NCI-H2029 (cell line): ENCODE results near the gene CDH12.
A peak's percentile ranks its signal among the peaks of the same experiment; 100 is the strongest.
"Not testable (repeated sequence)": the region's sequence is repeated elsewhere in the genome, so short reads cannot be mapped to it uniquely, and the experiment has no call there.

Source experiments
- DNase-seq: peaks from one replicate; lab custom pipeline; 2025; lab: John Stamatoyannopoulos, UW

CDH12 gene

DNA sequence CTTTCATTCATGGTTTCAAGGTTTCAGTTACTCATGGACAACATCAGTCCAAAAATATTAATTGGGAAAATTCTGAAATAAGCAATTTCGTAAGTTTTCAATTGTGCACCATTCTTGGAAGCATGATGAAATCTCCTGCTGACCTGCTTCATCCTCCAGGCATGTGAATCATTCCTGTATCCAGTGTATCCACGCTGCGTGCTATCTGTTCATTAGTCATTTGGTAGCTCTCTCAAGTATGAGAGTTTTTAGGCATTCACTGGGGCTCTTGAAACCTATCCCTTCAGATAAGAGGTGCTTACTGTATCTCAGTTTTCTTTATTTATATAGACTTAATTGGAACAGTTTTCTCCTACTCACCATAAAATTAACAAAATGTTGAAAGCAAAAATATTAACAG lies 293.0 kb downstream of the CDH12 start:
- no peak for DNase-seq

DNA sequence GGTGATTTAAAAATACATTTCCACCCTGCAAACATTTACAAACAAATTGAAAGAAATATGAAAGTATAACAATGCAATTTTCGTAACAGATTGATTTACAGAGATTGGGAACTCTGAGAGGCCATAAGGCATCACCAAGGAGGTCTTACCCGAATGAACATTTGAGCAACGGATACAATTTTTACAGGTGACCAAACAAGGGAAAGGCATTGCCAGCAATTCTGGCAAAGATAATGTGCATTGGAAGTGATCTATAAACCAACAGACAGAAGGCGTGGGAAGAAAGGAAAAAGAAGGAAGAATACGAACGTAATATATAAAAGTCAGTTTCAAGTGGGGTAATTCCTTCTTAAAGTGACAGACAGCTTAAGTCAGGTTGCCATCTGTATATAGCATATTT lies 295.9 kb downstream of the CDH12 start:
- no peak for DNase-seq

DNA sequence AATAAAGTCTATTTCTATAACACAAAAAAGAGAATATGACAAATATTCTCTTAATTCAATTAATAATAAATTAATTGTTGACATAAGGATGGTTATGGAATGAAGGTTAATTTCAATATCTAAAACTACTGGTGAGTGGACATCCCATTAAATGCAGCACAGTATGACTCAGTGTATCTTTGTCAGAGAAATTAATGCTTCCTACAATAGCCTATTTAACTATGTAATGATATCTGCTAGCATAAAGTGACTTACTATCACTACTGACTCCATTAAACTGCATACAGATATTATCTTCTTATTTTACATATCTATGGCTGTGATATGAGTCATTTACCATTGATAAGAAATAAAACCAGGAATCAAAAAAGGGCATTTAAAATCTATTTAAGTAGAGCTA lies 298.7 kb downstream of the CDH12 start:
- DNase-seq = no peak

DNA sequence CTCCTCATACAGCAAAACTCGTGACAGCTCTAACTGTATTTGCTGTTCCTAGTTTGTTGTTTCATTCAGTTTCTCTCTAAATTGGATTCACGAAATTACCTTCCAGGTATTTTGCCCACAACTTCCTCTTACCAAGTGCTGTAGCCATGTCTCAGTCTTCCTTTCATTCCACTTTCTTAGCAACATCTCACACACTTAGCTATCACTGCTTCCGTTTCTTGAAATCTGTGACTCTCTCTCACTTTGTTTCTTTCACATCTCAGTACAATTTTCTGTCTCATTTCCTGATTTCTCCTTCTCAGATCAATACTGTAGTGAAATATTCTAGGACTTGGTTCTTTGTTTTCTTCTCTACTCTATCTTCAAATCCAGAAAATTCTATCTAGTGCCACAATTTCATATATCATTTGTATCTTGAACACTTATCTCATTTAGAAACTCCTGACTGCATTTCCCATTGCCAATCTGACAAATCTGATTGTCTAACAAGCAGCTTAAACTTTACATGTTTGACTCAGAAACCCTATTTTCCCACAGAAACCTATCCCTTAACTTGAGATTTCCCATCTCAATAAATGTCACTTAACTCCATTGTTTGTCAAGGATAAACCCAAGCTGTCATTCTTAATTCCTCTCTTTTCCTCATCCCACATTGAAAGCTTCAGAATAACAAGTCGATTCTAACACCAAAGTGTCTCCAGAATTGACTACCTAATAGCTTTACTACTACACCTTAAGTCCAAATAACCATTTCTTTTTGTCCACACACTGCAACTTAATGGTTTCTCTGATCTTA lies 303.1 kb downstream of the CDH12 start:
- no peak for DNase-seq

DNA sequence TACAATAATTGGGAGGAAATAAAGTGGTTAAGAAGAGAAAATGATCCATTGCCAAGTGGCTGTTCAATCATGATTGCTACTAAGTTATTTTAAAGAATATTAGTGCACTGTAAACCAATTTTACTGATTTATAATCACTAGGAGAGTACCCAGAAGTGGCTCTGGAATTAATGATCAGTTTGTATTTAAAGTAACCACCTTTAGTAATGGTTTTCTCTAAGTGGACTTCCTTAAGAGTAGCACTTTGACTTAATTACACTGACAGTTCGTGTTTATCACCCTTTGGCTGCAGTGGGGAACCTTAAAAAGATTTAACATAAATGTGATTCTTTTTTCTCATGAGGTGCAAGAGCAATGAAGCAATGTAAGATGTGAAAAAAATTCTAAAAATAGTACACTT lies 310.8 kb downstream of the CDH12 start:
- no peak for DNase-seq

DNA sequence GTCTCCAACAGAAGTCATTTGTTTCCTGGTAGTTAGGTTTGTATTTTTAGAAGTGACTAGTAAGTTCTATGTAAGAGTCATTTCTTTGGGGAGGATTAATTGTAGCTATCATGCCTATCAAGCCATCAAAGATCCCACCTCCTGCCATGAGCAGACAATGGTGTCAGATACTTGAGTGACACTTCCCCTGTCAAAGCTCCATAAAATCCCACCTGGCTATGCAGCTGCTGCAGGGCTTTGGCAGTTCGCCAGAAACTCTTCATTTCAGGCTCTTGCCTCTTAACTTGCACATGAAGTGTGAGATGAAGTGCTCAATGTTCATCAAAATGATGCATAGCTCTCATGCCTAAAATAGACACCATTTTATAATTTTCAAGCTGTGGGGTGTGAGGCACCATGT lies 312.1 kb downstream of the CDH12 start:
- peak; percentile 53 for DNase-seq

DNA sequence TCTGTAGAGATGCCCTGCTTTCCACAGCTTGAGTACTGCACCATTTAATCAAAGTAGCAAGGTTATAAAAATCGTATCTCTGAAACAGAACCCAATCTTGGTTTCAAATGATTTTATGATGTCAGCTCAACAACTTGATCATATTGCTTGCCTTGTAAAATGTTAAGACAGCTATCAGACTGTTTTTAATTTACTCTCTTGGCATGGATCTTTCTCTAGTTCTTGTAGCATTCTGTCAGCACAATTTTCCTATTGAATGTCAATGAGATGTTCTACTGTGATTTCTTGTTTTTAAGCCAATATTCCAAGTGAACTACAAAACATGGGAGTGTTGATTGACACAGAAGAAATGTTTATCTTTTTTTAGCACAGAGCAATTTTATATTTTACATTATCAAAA lies 313.4 kb downstream of the CDH12 start:
- DNase-seq = no peak

DNA sequence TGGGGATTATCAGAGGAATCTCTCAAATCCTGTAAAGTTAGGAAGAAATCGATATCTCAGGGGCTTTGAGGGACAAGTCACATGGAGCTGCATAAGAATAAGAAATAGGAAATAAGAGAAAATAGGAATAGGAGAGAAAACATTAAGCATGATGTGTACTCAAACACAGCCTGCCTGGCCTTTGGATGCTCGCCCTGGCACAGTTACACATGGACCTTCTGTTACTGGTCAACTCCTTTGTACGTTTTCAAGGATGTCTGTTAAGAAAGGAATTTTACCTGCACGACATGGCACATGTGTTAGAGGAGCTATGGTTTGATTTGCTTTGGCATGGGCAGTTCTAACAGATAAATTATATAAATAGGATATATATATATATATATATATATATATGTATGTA lies 321.2 kb downstream of the CDH12 start:
- DNase-seq = no peak

DNA sequence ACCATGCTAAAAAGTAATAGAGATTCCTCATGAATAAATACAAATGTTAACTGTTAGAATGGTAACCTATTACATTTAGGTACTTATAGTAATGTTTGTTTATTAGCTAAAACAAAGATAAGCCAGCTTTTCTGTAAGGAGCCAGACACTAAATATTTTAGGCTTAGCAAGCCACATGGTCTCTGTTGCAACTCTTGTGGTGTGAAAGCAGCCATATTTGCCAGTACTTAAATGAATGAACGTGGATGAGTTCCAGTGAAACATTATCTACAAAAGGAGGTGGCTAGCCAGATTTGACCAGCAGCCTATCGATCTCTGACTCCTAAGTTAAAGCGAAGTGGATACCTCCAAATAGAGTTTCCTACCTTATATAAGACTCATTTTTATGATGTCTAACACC lies 331.6 kb downstream of the CDH12 start:
- no peak for DNase-seq

DNA sequence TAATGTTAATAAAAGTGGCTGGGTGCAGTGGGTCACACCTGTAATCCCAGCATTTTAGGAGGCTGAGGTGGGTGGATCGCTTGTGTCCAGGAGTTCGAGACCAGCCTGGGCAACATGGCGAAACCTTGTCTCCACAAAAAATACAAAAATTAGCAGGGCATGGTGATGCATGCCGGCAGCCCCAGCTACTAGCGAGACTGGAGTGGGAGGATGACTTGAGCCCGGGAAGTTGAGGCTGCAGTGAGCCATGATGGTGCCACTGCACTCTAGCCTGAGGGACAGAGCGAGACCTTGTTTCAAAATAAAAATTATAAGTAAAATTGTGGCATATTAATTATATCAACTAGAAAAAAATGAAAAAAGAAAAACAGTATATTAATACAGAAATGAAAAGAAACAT lies 336.6 kb downstream of the CDH12 start:
- DNase-seq = not testable (repeated sequence)

DNA sequence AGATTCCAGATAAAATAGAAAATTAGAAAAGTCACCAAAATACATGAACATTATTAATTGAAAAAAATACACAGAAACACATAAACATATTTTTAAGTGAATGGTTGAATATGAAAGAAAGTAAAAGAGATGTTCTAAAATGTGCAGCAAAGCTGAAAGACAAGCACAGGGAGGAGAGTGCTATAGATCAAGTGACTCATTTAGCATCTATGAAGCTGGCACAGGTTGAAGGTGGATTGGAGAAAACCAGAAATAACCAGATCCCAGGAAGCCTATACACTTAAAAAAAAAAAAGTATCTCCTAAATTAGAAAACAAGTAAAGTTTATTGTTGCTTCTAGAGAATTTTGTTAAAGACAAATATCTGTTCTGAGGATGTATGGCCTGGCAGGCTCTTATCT lies 338.9 kb downstream of the CDH12 start:
- no peak for DNase-seq

DNA sequence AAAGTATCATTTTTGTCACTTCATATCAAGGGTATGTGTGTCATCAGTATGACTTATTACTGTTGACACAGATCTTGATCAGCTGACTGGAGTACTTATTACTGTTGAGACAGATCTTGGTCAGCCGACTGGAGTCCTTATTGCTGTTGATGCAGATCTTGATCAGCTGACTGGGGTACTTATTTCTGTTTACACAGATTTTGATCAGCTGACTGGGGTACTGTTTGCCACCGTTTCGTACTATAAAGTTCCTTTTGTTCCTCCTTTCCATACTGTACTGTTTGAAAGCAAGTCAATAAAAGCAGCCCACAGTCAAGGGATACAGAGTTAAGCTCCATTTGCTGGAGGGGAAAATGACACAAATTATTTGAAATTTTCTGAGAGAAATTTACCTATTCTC lies 347.3 kb downstream of the CDH12 start:
- DNase-seq = no peak

DNA sequence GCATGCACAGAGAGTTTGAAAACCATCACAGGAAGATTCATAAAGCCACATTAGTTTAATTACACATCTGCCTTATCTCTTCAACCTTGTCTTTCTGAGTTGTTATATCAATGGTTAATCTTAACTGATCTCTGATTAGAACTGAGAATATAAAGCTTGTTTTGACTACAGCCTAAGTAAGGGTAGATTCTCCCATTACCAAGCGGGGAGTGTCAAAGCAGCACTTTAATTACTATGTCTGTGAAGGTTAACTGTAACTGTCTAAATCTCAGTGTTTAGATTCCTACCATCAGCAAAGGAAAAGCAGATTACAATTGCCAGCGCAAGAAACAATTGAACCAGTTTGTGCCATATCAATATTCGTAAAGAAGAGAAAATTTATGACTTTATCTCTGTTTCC lies 348.7 kb downstream of the CDH12 start:
- no peak for DNase-seq

DNA sequence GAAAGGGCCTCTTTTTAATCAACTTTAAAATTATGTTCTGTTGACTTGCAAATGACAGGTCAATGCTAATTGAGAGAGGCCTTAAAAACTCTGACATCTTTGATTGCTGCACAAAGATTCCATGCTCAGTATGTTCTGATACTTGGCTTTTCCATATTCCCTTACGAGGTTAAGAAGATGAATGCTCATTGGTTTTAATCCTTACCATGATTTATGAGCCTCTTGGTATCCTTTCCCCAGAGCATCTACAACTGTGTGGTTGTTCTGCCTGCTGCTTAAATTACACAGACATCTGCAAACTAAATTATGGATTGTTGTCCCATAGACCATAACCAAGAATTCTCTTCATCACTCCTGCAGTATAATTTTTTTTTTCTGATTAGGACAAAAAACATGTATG lies 352.6 kb downstream of the CDH12 start:
- DNase-seq = no peak

DNA sequence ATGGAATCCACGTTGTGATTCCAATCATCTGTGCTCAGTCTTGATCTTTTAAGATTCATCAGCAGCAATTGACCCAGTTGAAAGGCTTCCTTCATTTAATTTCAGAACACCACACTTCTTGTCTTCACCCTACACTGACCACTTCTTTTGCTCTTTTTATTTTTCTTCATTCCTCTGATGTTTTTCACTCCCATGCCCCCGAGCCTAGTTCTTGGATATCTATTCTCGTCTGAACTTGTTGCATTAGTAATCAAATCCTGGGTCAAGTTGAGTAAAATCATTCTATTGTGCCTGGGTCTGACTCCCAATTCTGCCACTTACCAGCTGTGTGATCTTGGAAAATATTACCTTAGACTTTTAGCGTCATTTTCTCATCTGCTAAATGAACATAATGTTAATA lies 356.5 kb downstream of the CDH12 start:
- no peak for DNase-seq

DNA sequence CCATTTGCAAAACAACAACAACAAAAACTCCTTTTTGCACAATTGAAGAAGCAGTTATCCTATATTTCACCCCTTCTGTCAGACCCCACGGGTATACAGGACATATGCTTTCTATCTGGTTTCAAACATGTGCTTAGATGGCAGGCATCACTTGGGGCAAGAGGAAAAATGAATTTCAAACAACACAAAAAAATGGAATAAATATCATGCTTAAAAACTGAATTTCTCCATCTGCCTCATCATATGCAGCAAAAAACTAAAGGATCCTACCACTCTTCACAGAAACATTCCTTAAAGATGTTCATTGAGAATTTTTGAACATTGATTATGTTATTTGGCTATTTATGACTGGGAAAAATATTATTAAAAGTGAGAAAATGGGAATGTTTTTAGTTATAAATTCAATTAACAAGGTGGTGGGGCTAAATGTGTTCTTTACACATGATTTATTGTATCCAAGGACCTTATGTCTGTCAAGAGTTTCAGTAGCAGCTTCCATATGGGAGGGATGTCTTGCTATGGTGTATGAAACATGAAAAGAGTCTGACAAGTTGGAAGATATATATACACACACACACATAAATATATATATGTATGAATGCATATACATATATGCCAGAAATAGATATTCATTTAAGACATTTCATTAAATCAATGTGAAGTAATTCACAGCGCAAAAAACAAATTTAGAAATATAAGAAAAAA lies 358.0 kb downstream of the CDH12 start:
- DNase-seq = no peak

DNA sequence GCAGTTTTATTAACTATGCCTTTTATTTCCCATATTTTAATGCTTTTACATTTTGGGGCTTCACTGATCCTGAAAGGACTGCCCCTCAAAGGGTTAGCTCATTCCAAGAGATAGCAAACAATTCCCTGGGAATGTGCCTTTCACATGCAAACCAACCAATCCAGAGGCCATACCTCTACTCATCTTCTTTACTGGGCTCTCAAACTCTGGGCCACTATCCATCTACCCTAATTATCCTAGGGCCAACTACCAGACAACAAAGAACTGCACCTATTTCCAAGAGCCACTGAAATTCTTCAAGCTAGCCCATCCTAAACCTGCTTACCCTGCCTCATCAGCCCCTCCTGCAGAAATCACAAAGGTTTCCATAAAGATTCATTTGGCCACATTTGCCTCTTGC lies 364.7 kb downstream of the CDH12 start:
- DNase-seq = no peak

DNA sequence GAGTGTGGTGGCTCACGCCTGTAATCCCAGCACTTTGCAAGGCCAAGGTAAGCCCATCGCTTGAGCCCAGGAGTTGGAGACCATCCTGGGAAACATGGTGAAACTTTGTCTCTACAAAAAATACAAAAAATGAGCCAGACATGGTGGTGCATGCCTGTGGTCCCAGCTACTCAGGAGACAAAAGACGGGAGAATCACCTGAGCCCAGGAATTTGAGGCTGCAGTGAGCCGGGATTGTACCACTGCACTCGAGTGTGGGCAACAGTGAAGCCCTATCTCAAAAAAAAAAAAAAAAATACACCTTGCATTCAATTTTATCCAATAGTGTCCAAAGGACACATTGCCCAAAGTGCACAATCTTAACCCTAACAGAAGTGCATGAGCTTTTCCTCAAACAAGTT lies 372.8 kb downstream of the CDH12 start:
- no peak for DNase-seq

DNA sequence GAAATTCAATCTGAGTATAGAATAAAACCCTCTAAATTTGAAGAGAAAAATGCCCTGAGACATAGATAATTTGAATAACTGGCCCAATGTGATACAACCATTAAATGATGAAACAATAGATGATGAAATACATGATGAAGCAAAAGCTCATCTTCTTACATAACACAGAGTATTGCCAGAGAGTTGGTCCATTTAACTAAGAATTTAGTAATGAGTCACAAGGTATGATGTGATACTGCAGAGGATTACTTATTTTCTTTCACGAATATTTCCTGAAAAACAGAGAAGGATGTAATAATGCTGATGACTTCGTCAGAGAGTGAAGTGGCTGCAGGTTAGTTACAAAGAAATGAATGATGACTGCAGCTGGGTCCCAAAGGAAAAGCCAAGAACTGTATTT lies 379.3 kb downstream of the CDH12 start:
- no peak for DNase-seq

DNA sequence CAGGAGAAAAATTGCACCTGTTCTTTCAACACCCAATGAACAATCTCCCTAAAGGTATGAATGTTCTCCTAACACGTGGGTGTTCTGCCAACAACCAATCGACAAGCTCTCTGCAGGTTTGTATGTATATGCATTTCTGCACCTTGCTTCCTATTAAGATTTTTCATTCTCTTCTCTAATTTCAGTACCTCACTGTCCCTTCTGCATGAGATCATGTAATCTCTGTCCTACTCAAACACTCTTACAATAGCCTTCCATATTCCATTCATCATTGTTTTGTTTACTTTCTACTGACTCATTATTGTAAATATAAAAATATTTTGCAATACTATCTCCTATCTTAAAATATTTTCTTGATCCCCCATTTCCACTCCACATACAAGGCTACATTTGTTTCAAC lies 382.0 kb downstream of the CDH12 start:
- DNase-seq = no peak

DNA sequence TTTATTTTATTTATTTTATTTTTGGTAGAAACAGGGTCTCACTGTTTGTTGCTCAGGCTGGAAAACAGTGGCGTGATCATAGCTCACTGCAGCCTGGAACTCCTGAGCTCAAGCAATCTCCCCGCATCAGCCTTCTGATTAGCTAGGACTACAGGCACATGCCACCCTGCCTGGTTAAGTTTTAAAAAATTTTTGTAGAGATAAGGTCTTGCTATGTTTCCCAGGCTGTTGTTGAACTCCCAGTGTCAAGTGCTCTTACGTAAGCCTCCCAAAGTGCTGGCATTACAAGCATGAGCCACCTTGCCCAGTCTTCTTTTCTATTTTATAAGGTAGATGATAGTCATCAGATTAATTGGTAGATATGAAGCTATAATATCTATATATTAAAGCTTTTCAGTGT lies 382.7 kb downstream of the CDH12 start:
- DNase-seq = no peak

DNA sequence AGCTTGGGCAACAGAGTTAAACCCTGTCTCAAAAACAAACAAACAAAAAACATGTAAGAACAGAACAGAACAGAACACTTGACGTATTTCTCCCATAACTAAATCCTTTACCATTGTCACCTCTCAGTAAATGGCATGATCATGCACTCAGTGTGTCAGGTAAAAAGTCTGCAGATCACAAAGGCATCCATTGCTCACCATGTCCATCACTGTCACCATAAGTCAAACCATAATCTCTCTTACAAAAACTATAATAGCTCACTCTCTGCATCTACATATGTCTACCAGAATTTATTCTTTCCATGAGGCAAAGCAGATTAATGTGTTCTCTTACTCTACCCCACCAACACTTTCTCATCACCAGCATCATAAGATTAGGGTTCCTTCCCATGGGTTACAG lies 387.5 kb downstream of the CDH12 start:
- no peak for DNase-seq

DNA sequence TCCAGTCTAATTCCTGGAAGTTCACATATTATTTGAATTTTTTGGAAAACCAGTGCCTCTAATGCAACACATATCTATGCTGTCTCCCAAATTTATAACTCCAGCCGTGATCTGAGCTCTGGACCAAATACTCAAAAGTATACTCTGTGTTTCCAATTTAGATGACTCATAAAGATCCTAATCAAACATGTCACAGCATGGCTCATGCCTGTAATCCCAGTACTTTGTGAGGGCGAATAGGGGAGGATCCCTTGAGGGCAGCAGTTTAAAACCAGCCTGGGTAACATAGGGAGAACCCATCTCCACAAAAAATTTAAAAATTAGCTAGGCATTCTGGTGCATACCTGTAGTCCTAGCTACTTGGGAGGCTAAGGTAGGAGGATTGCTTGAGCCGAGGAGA lies 388.0 kb downstream of the CDH12 start:
- DNase-seq = no peak

DNA sequence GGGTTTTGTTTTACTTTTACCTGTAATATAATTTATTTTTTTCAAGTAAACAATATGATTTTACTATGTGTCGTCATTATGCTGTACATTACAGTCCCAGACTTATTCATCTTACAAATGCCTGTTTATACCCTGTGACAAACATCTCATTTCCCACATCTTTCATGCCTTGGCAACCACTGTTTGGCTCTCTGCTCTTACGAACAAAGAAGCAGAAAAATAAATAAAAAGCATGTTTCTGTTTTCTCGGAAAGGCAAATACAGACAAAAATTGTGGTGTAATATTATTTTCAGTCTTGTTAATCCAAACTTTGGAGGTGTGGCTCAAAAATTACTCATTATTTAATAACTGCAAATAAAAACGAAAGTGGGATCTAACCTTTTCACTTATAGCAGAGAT lies 393.0 kb downstream of the CDH12 start:
- no peak for DNase-seq
